ENCODE measurements around the gene SLC22A23. TPM values are rescaled to one million over a fixed set of nuclear protein-coding genes. Genes with fewer than 3 reads are reported as not detected.

SLC22A23 gene
- total RNA-seq, 2 donors from 2014 or later, result 11.1 to 13.3 TPM

DNA sequence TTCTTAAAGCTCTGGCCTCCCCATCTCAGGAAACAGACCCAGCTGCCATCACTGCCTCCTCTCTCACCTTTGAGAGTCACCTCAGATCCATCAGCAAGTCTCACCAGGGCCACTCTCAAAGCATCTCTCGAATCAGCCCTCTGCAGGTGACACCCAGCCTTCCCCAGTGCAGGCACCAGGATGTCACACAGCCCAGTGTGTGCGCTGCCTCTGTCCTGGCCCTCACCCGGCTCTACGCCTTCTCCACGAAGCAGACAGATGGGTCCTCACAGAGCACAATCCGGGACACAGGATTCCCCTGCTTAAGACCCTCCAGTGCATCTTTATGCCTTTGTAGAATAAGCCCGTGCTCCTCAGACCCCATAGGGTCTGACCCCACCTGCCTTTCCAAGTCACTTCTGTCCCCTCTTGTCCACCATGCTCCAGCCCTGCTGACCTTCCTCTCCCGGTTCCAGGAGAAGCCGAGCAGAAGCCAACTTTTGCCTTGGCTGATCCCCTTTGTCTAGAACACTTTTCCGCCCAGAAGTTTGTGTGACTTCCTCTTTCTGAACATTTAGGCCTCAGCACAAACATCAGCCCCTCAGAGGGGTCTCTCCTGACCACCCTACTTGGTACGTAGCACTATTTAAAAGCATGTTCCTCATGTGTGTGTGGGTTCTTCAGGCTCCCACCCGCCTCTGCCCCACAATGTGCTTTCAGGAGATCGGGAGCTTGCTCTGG is 137.9 kb downstream of the SLC22A23 start:
- 93 to 96% methylated on average over 11 to 13 of the region's 13 CpGs for WGBS, 2 experiments (ENCODE audit: insufficient coverage in 1 of 2, insufficient read length in 1 of 2)
- peak; percentile 26 for DNase-seq
- H3K4me1 Mint-ChIP-seq, result no peaks in the 10 kb centered on the region
- Histone ChIP-seq H3K4me3 (ENCODE audit: low read length) (no peak overlapping the region), H3K9me3 (ENCODE audit: control insufficient read depth, low read length) (no peaks in the 10 kb centered on the region), H3K9ac (ENCODE audit: extremely low read depth, low read length, poor library complexity, severe bottlenecking) (no peak overlapping the region), H3K27me3 (ENCODE audit: control insufficient read depth, insufficient read depth, low read length, poor library complexity, severe bottlenecking) (no peaks in the 10 kb centered on the region), H3K4me1 (ENCODE audit: control insufficient read depth, insufficient read depth, low read length) (no peaks in the 10 kb centered on the region), H3K36me3 (ENCODE audit: control insufficient read depth, insufficient read depth, low read length) (no peaks in the 10 kb centered on the region), H3K27ac (ENCODE audit: low read depth, low read length) (no peak overlapping the region)
- TF ChIP-seq CTCF (conservative IDR thresholded peaks at IDR 0.05), result no peak
- H3K27me3 Mint-ChIP-seq (ENCODE audit: insufficient read depth), result no peaks in the 10 kb centered on the region
- no peak overlapping the region for H3K4me3 Mint-ChIP-seq
- no peaks in the 10 kb centered on the region for H3K36me3 Mint-ChIP-seq (ENCODE audit: low read depth)
- no peak overlapping the region for H3K27ac Mint-ChIP-seq
- no peaks in the 10 kb centered on the region for H3K9me3 Mint-ChIP-seq

DNA sequence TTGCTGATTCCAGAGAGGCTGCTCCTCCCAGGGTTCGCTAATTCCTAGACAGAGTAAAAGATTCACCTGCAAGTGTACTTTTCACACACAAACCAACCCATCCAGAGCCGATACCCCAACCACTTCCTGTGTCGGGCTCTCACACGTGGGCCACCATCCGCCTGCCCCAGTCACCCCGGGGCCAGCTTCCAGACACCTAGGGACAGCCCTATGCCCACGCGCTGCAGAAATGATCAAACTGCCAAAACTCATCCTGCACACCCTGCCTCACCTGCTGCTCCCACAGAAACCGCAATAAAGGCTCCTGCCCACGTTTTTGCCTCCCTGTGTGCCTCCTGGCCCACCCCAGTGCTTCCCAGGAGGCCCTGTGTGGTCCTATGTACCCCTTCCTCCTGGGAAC is 138.6 kb downstream of the SLC22A23 start:
- Histone ChIP-seq H3K4me3 (ENCODE audit: low read length) (no peak overlapping the region), H3K36me3 (ENCODE audit: control insufficient read depth, insufficient read depth, low read length) (no peaks in the 10 kb centered on the region), H3K9ac (ENCODE audit: extremely low read depth, low read length, poor library complexity, severe bottlenecking) (no peak overlapping the region), H3K27me3 (ENCODE audit: control insufficient read depth, insufficient read depth, low read length, poor library complexity, severe bottlenecking) (no peaks in the 10 kb centered on the region), H3K27ac (ENCODE audit: low read depth, low read length) (no peak overlapping the region), H3K9me3 (ENCODE audit: control insufficient read depth, low read length) (no peaks in the 10 kb centered on the region), H3K4me1 (ENCODE audit: control insufficient read depth, insufficient read depth, low read length) (no peaks in the 10 kb centered on the region)
- H3K27ac Mint-ChIP-seq, result no peak overlapping the region
- H3K36me3 Mint-ChIP-seq (ENCODE audit: low read depth), result no peaks in the 10 kb centered on the region
- WGBS, 2 experiments (ENCODE audit: insufficient coverage in 1 of 2, insufficient read length in 1 of 2), result 90 to 91% methylated on average over 2 to 10 of the region's 10 CpGs
- DNase-seq, result peak; percentile 35
- no peaks in the 10 kb centered on the region for H3K4me1 Mint-ChIP-seq
- no peaks in the 10 kb centered on the region for H3K27me3 Mint-ChIP-seq (ENCODE audit: insufficient read depth)
- no peak for TF ChIP-seq CTCF (conservative IDR thresholded peaks at IDR 0.05)
- H3K9me3 Mint-ChIP-seq, result no peaks in the 10 kb centered on the region
- no peak overlapping the region for H3K4me3 Mint-ChIP-seq

DNA sequence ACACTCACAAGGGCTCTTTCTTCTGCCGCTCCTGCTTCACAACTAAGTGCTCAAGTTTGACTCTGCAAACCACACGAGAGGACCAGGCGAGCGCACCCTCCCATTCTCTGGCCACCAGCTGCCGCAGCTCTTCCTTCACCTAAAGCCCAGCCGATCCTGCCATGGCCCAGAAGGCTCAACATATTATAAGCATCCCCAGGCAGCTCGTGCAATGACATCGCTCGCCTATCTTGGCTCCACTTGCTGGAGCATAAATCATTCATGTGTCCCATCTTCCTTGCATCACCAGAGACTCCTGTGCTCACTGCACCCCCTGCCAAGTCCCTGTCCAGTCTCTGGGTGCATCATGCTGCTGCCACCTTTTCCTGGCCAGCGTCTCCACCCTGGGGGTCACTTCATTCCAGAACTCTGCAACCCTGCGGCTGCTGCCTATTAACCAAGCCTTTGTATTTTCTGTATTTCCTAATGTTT is 139.1 kb downstream of the SLC22A23 start:
- Histone ChIP-seq H3K27me3 (ENCODE audit: control insufficient read depth, insufficient read depth, low read length, poor library complexity, severe bottlenecking) (no peaks in the 10 kb centered on the region), H3K4me1 (ENCODE audit: control insufficient read depth, insufficient read depth, low read length) (peaks cover 2% of the 10 kb centered on the region), H3K9me3 (ENCODE audit: control insufficient read depth, low read length) (no peaks in the 10 kb centered on the region), H3K4me3 (ENCODE audit: low read length) (no peak overlapping the region), H3K27ac (ENCODE audit: low read depth, low read length) (no peak overlapping the region), H3K9ac (ENCODE audit: extremely low read depth, low read length, poor library complexity, severe bottlenecking) (no peak overlapping the region), H3K36me3 (ENCODE audit: control insufficient read depth, insufficient read depth, low read length) (no peaks in the 10 kb centered on the region)
- DNase-seq, result peak; percentile 20
- TF ChIP-seq CTCF (conservative IDR thresholded peaks at IDR 0.05), result no peak
- no peak overlapping the region for H3K4me3 Mint-ChIP-seq
- WGBS, 2 experiments (ENCODE audit: insufficient coverage in 1 of 2, insufficient read length in 1 of 2), result 95% methylated on average over 4 to 11 of the region's 11 CpGs
- no peaks in the 10 kb centered on the region for H3K4me1 Mint-ChIP-seq
- no peaks in the 10 kb centered on the region for H3K36me3 Mint-ChIP-seq (ENCODE audit: low read depth)
- no peaks in the 10 kb centered on the region for H3K9me3 Mint-ChIP-seq
- no peak overlapping the region for H3K27ac Mint-ChIP-seq
- H3K27me3 Mint-ChIP-seq (ENCODE audit: insufficient read depth), result no peaks in the 10 kb centered on the region
